Neural cell (in vitro differentiated cells): ENCODE measurements around the gene LRMDA. TPM values are rescaled to one million over a fixed set of nuclear protein-coding genes. Genes with fewer than 3 reads are reported as not detected.

Source experiments
- H2AFZ ChIP-seq: fragments of 200-600, 300-800 bp; sonication (generic), shearing (Covaris generic); 2 replicates; pipeline ENCODE4 v1.6.0; 2014; ENCODE audit warnings: low read depth, mild to moderate bottlenecking, antibody characterized with exemption, low read length, moderate library complexity
- H3F3A ChIP-seq: fragments of 200-600 bp; shearing (Covaris generic); 2 replicates; pipeline ENCODE4 v1.6.1; 2016; ENCODE audit warnings: mild to moderate bottlenecking, moderate library complexity, mixed read lengths, antibody characterized with exemption, low read length; ENCODE audit not compliant: insufficient read depth, poor library complexity, severe bottlenecking
- H3K27ac ChIP-seq: fragments of 200-600, 300-800 bp; sonication (generic), shearing (Covaris generic); 2 replicates; pipeline ENCODE4 v1.5.1; 2014; ENCODE audit warnings: mild to moderate bottlenecking, low read length, moderate library complexity
- H3K27me3 ChIP-seq: fragments of 300-800, 200-600 bp; sonication (generic), shearing (Covaris generic); 2 replicates; pipeline ENCODE4 v1.6.0; 2014; ENCODE audit warnings: mild to moderate bottlenecking, low read depth, low read length, moderate library complexity; ENCODE audit not compliant: insufficient read depth
- H3K36me3 ChIP-seq: fragments of 300-800, 200-600 bp; sonication (generic), shearing (Covaris generic); 2 replicates; pipeline ENCODE4 v1.5.1; 2014; ENCODE audit warnings: mild to moderate bottlenecking, antibody characterized with exemption, low read length, moderate library complexity; ENCODE audit not compliant: insufficient read depth
- H3K4me2 ChIP-seq: fragments of 300-800, 200-600 bp; sonication (generic), shearing (Covaris generic); 2 replicates; pipeline ENCODE4 v1.6.0; 2014; ENCODE audit warnings: mild to moderate bottlenecking, low read length
- H3K4me3 ChIP-seq: fragments of 300-800, 200-600 bp; sonication (generic), shearing (Covaris generic); 2 replicates; pipeline ENCODE4 v1.5.1; 2014; ENCODE audit warnings: mild to moderate bottlenecking, low read length, moderate library complexity
- H3K79me2 ChIP-seq: fragments of 200-600 bp; shearing (Covaris generic); replicated peaks from 2 replicates; pipeline ENCODE4 v1.6.0; 2014; ENCODE audit warnings: mild to moderate bottlenecking, low read length, moderate library complexity; ENCODE audit not compliant: insufficient read depth
- H3K9ac ChIP-seq: fragments of 300-800, 200-600 bp; sonication (generic), shearing (Covaris generic); 2 replicates; pipeline ENCODE4 v1.6.1; 2016; ENCODE audit warnings: mild to moderate bottlenecking, low read length, mixed read lengths
- H3K9me2 ChIP-seq: fragments of 200-600 bp; shearing (Covaris generic); 2 replicates; pipeline ENCODE4 v1.6.1; 2016; ENCODE audit warnings: mild to moderate bottlenecking, low read length, mixed read lengths; ENCODE audit not compliant: insufficient read depth
- H3K9me3 ChIP-seq: fragments of 200-600, 300-800 bp; sonication (generic), shearing (Covaris generic); 2 replicates; pipeline ENCODE4 v1.6.1; 2016; ENCODE audit warnings: mild to moderate bottlenecking, mixed run types, low read length, moderate library complexity, mixed read lengths
- H4K20me1 ChIP-seq: fragments of 200-600 bp; shearing (Covaris generic); 2 replicates; pipeline ENCODE4 v1.6.1; 2016; ENCODE audit warnings: mild to moderate bottlenecking, mixed run types; ENCODE audit not compliant: insufficient read depth
- EP300 ChIP-seq: fragments of 450-650 bp; conservative IDR thresholded peaks from 2 replicates; pipeline ENCODE4 v1.6.1; 2014; ENCODE audit warnings: antibody characterized with exemption, mild to moderate bottlenecking, moderate library complexity; ENCODE audit not compliant: poor library complexity, severe bottlenecking
- EZH2 ChIP-seq: fragments of 200-600, 300-800 bp; shearing (Covaris generic), sonication (generic); IDR thresholded peaks from 2 replicates; pipeline ENCODE4 v1.6.1; 2014; ENCODE audit warnings: antibody characterized with exemption, low read length, borderline replicate concordance, mild to moderate bottlenecking; ENCODE audit not compliant: insufficient read depth, poor library complexity, severe bottlenecking
- MXI1 ChIP-seq: fragments of 450-650 bp; conservative IDR thresholded peaks from 2 replicates; pipeline ENCODE4 v1.6.1; 2014; ENCODE audit warnings: antibody characterized with exemption, mild to moderate bottlenecking; ENCODE audit not compliant: poor library complexity, severe bottlenecking
- POLR2AphosphoS5 ChIP-seq: IDR thresholded peaks from 2 replicates; pipeline ENCODE4 v1.6.1; 2012
- RAD21 ChIP-seq: fragments of 450-650 bp; conservative IDR thresholded peaks from 2 replicates; pipeline ENCODE4 v1.6.1; 2014; ENCODE audit warnings: antibody characterized with exemption, mild to moderate bottlenecking, moderate library complexity
- REST ChIP-seq: IDR thresholded peaks from 2 replicates; pipeline ENCODE4 v1.6.1; 2012; ENCODE audit warnings: borderline replicate concordance
- SMC3 ChIP-seq: fragments of 450-650 bp; conservative IDR thresholded peaks from 2 replicates; pipeline ENCODE4 v1.6.1; 2014; ENCODE audit warnings: antibody characterized with exemption, mild to moderate bottlenecking, moderate library complexity; ENCODE audit not compliant: poor library complexity
- TAF1 ChIP-seq: IDR thresholded peaks from 2 replicates; pipeline ENCODE4 v1.6.1; 2012; ENCODE audit warnings: low read depth
- polyA plus RNA-seq: library from polyadenylated mRNA; depleted of rRNA; stranded (reverse); fragments of >200 nt; gene quantifications from 2 replicates; pipeline ENCODE4 v1.2.3, GENCODE V29; 2014
- TF ChIP-seq, protein P1 (sequence below): fragments of 450-650 bp; IDR thresholded peaks from 2 replicates; pipeline ENCODE4 v1.5.1; 2014; ENCODE audit warnings: antibody characterized with exemption, mild to moderate bottlenecking, moderate library complexity; ENCODE audit not compliant: poor library complexity, severe bottlenecking

Gene LRMDA
- polyA plus RNA-seq, 1 donor from 2014 or later: 5.6 TPM

- no peaks in the 10 kb centered on the region for H4K20me1 ChIP-seq
- no peaks in the 10 kb centered on the region for H3K36me3 ChIP-seq
- no peaks in the 10 kb centered on the region for H3K9me3 ChIP-seq
- no peaks in the 10 kb centered on the region for H3K9me2 ChIP-seq
- H3K27me3 ChIP-seq: no peaks in the 10 kb centered on the region
- no peak overlapping the region for H3K4me3 ChIP-seq
- H3K79me2 ChIP-seq: no peaks in the 10 kb centered on the region
- H3K27ac ChIP-seq: no peak overlapping the region
- no peaks in the 10 kb centered on the region for H3F3A ChIP-seq
- H3K9ac ChIP-seq: no peak overlapping the region
- TF ChIP-seq REST: no peak
- no peak for TF ChIP-seq POLR2AphosphoS5
- TF ChIP-seq, protein P1, sequence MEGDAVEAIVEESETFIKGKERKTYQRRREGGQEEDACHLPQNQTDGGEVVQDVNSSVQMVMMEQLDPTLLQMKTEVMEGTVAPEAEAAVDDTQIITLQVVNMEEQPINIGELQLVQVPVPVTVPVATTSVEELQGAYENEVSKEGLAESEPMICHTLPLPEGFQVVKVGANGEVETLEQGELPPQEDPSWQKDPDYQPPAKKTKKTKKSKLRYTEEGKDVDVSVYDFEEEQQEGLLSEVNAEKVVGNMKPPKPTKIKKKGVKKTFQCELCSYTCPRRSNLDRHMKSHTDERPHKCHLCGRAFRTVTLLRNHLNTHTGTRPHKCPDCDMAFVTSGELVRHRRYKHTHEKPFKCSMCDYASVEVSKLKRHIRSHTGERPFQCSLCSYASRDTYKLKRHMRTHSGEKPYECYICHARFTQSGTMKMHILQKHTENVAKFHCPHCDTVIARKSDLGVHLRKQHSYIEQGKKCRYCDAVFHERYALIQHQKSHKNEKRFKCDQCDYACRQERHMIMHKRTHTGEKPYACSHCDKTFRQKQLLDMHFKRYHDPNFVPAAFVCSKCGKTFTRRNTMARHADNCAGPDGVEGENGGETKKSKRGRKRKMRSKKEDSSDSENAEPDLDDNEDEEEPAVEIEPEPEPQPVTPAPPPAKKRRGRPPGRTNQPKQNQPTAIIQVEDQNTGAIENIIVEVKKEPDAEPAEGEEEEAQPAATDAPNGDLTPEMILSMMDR: no peak
- no peak for TF ChIP-seq TAF1
- no peak for TF ChIP-seq EP300
- TF ChIP-seq MXI1: no peak
- TF ChIP-seq RAD21: no peak
- no peak for TF ChIP-seq EZH2
- TF ChIP-seq SMC3: no peak
- H2AFZ ChIP-seq: no peak overlapping the region
- H3K4me2 ChIP-seq: no peak overlapping the region
Measured at GRCh38 chr10:75509706-75510105, 78.3 kb downstream of the LRMDA start.

GRCh38 chr10:75511011-75511410 is 79.6 kb downstream of the LRMDA start:
- no peaks in the 10 kb centered on the region for H3K9me2 ChIP-seq
- H3K79me2 ChIP-seq: no peaks in the 10 kb centered on the region
- H3K27ac ChIP-seq: no peak overlapping the region
- H2AFZ ChIP-seq: no peak overlapping the region
- H4K20me1 ChIP-seq: no peaks in the 10 kb centered on the region
- TF ChIP-seq, protein P1: no peak
- TF ChIP-seq EZH2 (no peak), EP300 (no peak), TAF1 (no peak), REST (no peak), RAD21 (no peak), MXI1 (no peak)
- no peaks in the 10 kb centered on the region for H3K27me3 ChIP-seq
- H3F3A ChIP-seq: no peaks in the 10 kb centered on the region
- H3K4me2 ChIP-seq: no peak overlapping the region
- H3K36me3 ChIP-seq: no peaks in the 10 kb centered on the region
- H3K9me3 ChIP-seq: peaks cover 3% of the 10 kb centered on the region
- H3K4me3 ChIP-seq: no peak overlapping the region
- H3K9ac ChIP-seq: no peak overlapping the region
